Activated T-cell treated with anti-CD3 and anti-CD28 coated beads for 24 hours (primary cell): ENCODE data around the gene TMEM205.

Source experiments
- DNase-seq: peaks from one replicate; pipeline ENCODE4 v3.0.0-alpha.2; 2020; ENCODE audit warnings: low read depth

The TMEM205 gene

GRCh38 chr19:11299946-11300810 is 45.9 kb downstream of the TMEM205 start:
- DNase-seq: no peak

- DNase-seq: no peak
Observed at GRCh38 chr19:11296264-11296663, 49.8 kb downstream of the TMEM205 start.

- DNase-seq: no peak
Observed at GRCh38 chr19:11295665-11296245, 50.3 kb downstream of the TMEM205 start, which contains the start of gene TSPAN16. Gene TSPAN16 (plus strand): TSS chr19:11296160. CDS start chr19:11296298, 138 bp downstream.

GRCh38 chr19:11295180-11295579 is 50.9 kb downstream of the TMEM205 start:
- DNase-seq: no peak

- peak; percentile 81 for DNase-seq
Observed at GRCh38 chr19:11293433-11294389, 52.4 kb downstream of the TMEM205 start.
